Retinal pigment epithelial cell (primary cell): ENCODE data around the gene LDLRAP1.

ENCODE experiments used
- DNase-seq: peaks from one replicate; pipeline ENCODE4 v3.0.0-alpha.2; 2010; ENCODE audit warnings: low read depth
- H3K4me3 ChIP-seq: 2 replicates; pipeline ENCODE4 v1.5.1; 2011; ENCODE audit warnings: mild to moderate bottlenecking, low read length, control low read depth, moderate library complexity
- CTCF ChIP-seq: conservative IDR thresholded peaks from 2 replicates; pipeline ENCODE4 v1.5.1; 2011; ENCODE audit warnings: low read depth, low read length, control low read depth, inconsistent platforms

Gene LDLRAP1

DNA sequence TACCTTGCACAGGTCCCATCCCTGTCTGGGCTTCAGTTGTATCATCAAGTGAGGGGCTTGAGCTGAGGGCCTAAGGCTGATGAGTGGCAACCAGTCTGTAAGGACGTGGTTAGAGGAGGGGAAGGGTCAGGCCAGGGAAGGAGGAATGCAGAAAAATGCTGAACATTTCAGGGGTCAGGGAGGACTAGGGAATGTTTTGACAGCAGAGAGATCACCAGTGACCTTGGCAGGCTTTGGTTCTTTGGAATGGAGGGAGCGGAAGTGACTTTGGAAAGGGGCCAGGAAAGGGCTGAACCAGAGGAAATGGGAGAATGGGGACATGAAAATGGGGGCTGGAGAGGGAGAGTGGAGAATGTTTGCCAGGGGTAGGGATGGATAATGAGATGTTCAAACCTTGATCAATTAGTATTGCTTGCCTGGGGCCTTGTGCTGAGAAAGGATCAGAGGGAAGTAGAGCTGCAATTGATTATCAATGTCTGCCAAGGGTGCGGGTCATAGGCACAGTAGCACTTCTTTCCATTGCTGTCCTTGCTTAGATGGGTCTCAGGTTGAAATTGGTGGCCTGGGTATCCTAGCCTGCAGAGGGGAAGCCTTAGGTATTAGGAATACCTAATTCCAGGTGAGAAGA is 7.4 kb downstream of the LDLRAP1 start:
- no peak overlapping the region for H3K4me3 ChIP-seq
- DNase-seq: no peak
- no peak for TF ChIP-seq CTCF

DNA sequence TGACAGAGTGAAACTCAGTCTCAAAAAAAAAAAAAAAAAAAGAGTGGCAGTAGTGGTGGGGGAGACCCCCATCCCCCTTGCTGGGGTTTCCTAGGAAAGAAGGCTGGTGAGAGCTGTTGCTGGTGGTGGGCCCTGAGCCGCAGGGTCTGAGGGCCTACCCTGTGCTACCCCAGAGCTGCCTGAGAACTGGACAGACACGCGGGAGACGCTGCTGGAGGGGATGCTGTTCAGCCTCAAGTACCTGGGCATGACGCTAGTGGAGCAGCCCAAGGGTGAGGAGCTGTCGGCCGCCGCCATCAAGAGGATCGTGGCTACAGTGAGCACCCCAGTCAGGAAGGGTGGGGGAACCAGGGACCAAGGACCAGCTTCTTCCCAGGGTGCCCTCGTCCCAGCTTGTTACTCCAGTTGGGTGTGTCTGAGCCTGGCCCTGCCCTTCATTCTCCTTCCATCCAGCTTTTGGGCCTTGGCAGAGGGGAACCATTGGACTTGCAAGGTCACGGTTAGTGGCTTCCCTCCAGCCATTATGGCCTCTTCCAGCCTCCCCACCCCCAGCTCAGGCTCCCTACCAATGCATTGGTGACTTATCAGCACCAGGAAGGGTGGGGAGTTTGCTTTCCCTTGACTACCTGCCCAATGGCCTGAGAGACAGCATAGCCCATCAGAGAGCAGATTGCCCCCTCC is 10.5 kb downstream of the LDLRAP1 start:
- TF ChIP-seq CTCF: no peak
- no peak overlapping the region for H3K4me3 ChIP-seq

GRCh38 chr1:25554430-25554780 is 11.0 kb downstream of the LDLRAP1 start:
- DNase-seq: no peak
- H3K4me3 ChIP-seq: no peak overlapping the region
- no peak for TF ChIP-seq CTCF

More for the DNA sequence above, 10.5 kb downstream of the LDLRAP1 start:
- no peak for DNase-seq

- no peak for TF ChIP-seq CTCF
- H3K4me3 ChIP-seq: no peak overlapping the region
- DNase-seq: no peak
Measured at GRCh38 chr1:25554886-25555752, 11.7 kb downstream of the LDLRAP1 start.

DNA sequence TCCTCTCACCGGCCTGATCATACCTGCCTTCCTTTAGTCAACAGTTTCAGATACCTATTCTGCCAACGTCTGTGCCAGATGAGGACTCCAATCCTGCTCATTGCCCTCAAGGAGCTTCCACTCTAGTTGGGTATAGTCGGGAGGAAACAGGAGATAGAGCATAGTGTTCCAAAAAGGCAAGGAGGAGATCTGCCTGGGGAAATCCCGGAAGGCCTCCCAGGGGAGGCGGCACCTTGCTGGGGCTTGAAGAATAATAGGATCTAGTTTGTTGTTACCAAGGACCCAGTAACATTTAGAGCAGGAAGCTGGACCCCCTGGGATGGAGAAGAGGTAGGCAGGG is 12.3 kb downstream of the LDLRAP1 start:
- no peak for TF ChIP-seq CTCF
- no peak overlapping the region for H3K4me3 ChIP-seq
- DNase-seq: no peak

DNA sequence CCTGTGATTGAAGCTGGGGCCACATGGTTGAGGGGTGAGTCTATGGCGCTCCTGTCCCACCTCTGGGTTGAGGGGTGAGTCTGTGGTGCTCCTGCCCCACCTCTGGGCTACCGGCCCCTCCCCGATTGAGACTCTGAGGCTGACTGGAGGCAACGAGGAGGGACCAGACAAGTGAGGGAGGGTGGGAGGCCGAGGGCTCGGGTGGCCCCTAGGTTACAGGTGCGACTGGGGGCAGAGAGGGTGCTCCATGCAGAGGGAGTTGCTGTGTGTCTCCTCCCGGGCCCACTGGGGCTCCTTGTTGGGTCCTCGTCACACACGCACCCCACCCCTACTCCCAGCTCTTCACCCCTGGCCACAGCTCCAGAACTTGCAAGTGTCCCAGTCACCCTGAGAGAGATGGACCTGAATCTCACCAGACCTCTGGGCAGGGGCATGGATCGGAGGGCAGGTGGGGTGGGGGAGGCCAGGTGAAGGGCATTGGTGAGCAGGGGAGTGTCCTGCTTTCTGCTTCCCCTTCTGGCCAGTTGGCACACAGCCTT is 12.8 kb downstream of the LDLRAP1 start:
- no peak for DNase-seq
- TF ChIP-seq CTCF: no peak
- no peak overlapping the region for H3K4me3 ChIP-seq
